DND-41 (cell line): Measurements from ENCODE around the gene CXXC1.

Experiments used
- ATAC-seq: fragments of 200-7000 bp; cut with Tn5 transposase; 3 replicates; pipeline ENCODE4 v1.9.1; 2021; ENCODE audit warnings: low read depth; ENCODE audit not compliant: insufficient read depth
- DNase-seq: peaks from one replicate; pipeline ENCODE4 v3.0.0-alpha.2; 2020
- H2AFZ ChIP-seq: 2 replicates; pipeline ENCODE4 v1.6.0; 2012; ENCODE audit warnings: low read depth, low read length
- H3K27ac ChIP-seq: 2 replicates; pipeline ENCODE4 v1.5.1; 2012; ENCODE audit warnings: low read length, inconsistent platforms
- H3K27me3 ChIP-seq: fragments of 200-600 bp; sonication (generic); 2 replicates; pipeline ENCODE4 v1.6.0; 2012; ENCODE audit warnings: low read length, mild to moderate bottlenecking, inconsistent platforms; ENCODE audit not compliant: insufficient read depth, poor library complexity
- H3K36me3 ChIP-seq: 2 replicates; pipeline ENCODE4 v1.5.1; 2012; ENCODE audit warnings: low read length, inconsistent platforms; ENCODE audit not compliant: insufficient read depth
- H3K4me1 ChIP-seq: 2 replicates; pipeline ENCODE4 v1.5.1; 2012; ENCODE audit warnings: mild to moderate bottlenecking, low read length; ENCODE audit not compliant: insufficient read depth
- H3K4me2 ChIP-seq: 2 replicates; pipeline ENCODE4 v1.6.0; 2012; ENCODE audit warnings: mild to moderate bottlenecking, moderate library complexity, low read length, inconsistent platforms; ENCODE audit not compliant: insufficient read depth
- H3K4me3 ChIP-seq, 2 experiments: fragments of 200-600 bp in 1 of 2; shearing (Covaris generic) in 1 of 2; 2 replicates each; pipeline ENCODE4 v1.5.1; 2012 to 2016; ENCODE audit warnings: inconsistent platforms in 2 of 2, low read length in 2 of 2, mild to moderate bottlenecking in 2 of 2, low read depth in 1 of 2, moderate library complexity in 1 of 2
- H3K79me2 ChIP-seq: 2 replicates; pipeline ENCODE4 v1.6.0; 2012; ENCODE audit warnings: low read length, inconsistent platforms; ENCODE audit not compliant: insufficient read depth
- H3K9ac ChIP-seq: 2 replicates; pipeline ENCODE4 v1.6.0; 2012; ENCODE audit warnings: low read depth, mild to moderate bottlenecking, inconsistent platforms, low read length, moderate library complexity
- H3K9me3 ChIP-seq: 2 replicates; pipeline ENCODE4 v1.5.1; 2012; ENCODE audit warnings: low read length, moderate library complexity, mild to moderate bottlenecking, inconsistent platforms; ENCODE audit not compliant: insufficient read depth, severe bottlenecking
- H4K20me1 ChIP-seq: 2 replicates; pipeline ENCODE4 v1.6.0; 2012; ENCODE audit warnings: low read length; ENCODE audit not compliant: insufficient read depth
- EZH2 ChIP-seq: IDR thresholded peaks from 3 replicates; pipeline ENCODE4 v1.6.1; 2012; ENCODE audit warnings: borderline replicate concordance, low read depth, mild to moderate bottlenecking, moderate library complexity, low read length, inconsistent platforms; ENCODE audit not compliant: severe bottlenecking
- TF ChIP-seq, protein P1 (sequence below): IDR thresholded peaks from 2 replicates; pipeline ENCODE4 v1.5.1; 2012; ENCODE audit warnings: borderline replicate concordance, low read length, moderate library complexity, mild to moderate bottlenecking; ENCODE audit not compliant: poor library complexity, severe bottlenecking; ENCODE audit errors: extremely low read depth

CXXC1 gene

DNA sequence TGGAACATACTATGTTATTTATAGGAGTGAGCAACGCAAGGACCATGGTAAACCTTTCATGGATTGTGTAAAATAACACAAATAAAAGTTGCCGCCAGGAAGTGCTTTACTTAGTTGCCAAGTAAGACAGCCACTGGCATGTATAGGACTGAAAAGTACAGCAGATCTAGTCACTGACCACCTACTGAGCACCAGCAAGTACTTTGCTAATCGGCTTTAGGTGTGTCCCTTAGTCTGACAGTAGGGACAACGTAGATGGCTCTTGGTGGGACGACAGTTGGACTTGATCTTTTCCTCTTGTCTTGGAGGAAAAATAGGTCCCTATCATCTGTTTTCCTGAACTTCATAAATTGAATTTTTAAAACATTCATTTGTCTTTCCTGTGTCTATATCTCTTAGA lies 13.6 kb upstream of the CXXC1 start:
- TF ChIP-seq, protein P1, sequence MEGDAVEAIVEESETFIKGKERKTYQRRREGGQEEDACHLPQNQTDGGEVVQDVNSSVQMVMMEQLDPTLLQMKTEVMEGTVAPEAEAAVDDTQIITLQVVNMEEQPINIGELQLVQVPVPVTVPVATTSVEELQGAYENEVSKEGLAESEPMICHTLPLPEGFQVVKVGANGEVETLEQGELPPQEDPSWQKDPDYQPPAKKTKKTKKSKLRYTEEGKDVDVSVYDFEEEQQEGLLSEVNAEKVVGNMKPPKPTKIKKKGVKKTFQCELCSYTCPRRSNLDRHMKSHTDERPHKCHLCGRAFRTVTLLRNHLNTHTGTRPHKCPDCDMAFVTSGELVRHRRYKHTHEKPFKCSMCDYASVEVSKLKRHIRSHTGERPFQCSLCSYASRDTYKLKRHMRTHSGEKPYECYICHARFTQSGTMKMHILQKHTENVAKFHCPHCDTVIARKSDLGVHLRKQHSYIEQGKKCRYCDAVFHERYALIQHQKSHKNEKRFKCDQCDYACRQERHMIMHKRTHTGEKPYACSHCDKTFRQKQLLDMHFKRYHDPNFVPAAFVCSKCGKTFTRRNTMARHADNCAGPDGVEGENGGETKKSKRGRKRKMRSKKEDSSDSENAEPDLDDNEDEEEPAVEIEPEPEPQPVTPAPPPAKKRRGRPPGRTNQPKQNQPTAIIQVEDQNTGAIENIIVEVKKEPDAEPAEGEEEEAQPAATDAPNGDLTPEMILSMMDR, result no peak
- no peak for TF ChIP-seq EZH2
- H2AFZ ChIP-seq, result no peak overlapping the region
- no peaks in the 10 kb centered on the region for H3K36me3 ChIP-seq
- H3K27me3 ChIP-seq, result peaks cover 12% of the 10 kb centered on the region
- H3K79me2 ChIP-seq, result no peaks in the 10 kb centered on the region
- H3K9me3 ChIP-seq, result peaks cover 5% of the 10 kb centered on the region
- H3K4me1 ChIP-seq, result no peaks in the 10 kb centered on the region
- H4K20me1 ChIP-seq, result no peaks in the 10 kb centered on the region
- no peak overlapping the region for H3K4me2 ChIP-seq
- no peak overlapping the region for H3K27ac ChIP-seq
- ATAC-seq (no peak), DNase-seq (no peak)
- H3K4me3 ChIP-seq, result no peak overlapping the region
- H3K9ac ChIP-seq, result no peak overlapping the region

DNA sequence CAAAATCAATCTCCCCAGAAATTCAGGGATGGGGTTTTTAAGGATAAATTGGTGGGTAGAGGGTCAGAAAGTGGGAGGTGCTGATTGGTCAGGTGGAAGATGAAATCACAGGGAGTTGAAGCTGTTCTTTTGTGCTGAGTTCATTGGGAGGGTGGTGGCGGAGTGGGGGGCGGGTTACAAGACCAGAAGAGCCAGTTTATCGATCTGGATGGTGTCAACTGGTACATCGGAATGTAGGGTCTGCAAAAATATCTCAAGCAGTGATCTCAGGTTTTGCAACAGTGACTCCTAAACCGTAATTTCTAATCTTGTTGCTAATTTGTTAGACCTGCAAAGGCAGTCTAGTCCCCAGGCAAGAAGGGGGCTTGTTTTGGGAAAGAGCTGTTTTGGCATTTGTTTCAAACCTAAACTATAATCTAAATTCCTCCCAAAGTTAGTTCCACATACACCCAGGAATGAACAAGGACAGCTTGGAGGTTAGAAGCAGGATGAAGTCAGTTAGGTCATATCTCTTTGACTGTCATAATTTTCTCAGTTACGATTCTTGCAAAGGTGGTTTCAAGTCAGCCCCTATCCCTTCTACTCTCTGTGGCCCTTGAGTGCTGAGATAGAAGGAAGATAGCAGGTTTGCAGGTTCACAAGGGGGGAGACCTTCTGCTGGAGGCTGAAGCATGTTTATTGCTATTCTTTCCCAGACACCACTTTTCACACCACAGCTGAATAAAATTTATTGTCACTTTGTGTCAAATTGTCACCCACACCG lies 12.3 kb upstream of the CXXC1 start:
- ATAC-seq, result no peak
- H3K27ac ChIP-seq, result no peak overlapping the region
- H3K79me2 ChIP-seq, result no peaks in the 10 kb centered on the region
- H3K4me1 ChIP-seq, result no peaks in the 10 kb centered on the region
- no peaks in the 10 kb centered on the region for H3K36me3 ChIP-seq
- no peaks in the 10 kb centered on the region for H3K9me3 ChIP-seq
- no peak overlapping the region for H3K4me3 ChIP-seq
- H3K9ac ChIP-seq, result no peak overlapping the region
- H4K20me1 ChIP-seq, result no peaks in the 10 kb centered on the region
- H2AFZ ChIP-seq, result no peak overlapping the region
- DNase-seq, result no peak
- no peak overlapping the region for H3K4me2 ChIP-seq
- no peak for TF ChIP-seq EZH2
- TF ChIP-seq, protein P1, result no peak
- peaks cover 15% of the 10 kb centered on the region for H3K27me3 ChIP-seq

DNA sequence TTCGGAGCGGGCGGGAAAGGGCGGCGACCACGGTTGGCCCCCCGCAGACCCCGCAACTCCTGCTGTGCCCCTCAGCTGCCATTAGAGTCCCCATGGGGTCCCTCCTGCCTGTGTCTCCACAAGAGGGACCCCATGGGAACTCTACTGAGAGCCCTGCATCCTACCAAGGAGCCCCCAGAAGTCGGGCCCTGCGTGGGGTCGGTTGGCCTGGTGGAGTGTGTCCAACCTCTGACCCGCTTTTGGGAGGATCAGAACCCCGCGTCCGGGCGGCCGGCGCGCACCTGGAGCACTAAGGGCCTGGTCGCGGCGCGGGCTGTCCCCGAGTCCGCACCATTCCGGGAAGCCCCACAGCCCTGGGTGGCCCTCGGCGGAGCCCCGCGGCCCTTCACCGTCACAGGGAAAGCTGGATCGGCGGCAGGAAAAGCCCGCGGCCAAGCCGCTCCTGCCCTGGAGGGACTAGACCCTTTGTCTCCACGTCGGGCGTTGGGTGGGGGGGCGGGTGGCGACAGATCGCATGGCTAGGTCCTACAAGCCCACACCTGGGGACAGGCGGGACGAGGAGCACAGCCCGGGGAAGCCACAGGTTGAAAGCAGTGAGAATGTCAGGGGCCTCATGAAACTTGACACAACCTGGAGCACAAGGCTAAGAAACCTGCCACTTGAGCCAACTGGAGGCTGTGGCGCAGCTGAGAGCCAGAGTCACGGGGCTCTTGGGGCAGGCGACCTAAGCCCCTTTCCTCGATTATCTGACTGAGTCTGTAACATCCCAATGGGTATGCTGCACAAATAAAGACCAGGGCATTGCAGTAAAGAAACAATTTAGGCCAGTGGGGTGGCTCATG lies 11.2 kb upstream of the CXXC1 start:
- H3K9ac ChIP-seq, result no peak overlapping the region
- no peak overlapping the region for H3K4me2 ChIP-seq
- no peak overlapping the region for H3K4me3 ChIP-seq
- ATAC-seq, result no peak
- no peak for TF ChIP-seq EZH2
- TF ChIP-seq, protein P1, result no peak
- no peak for DNase-seq
- no peaks in the 10 kb centered on the region for H4K20me1 ChIP-seq
- H3K27me3 ChIP-seq, result peaks cover 15% of the 10 kb centered on the region
- H3K9me3 ChIP-seq, result no peaks in the 10 kb centered on the region
- no peak overlapping the region for H3K27ac ChIP-seq
- H3K36me3 ChIP-seq, result no peaks in the 10 kb centered on the region
- no peaks in the 10 kb centered on the region for H3K79me2 ChIP-seq
- no peaks in the 10 kb centered on the region for H3K4me1 ChIP-seq
- no peak overlapping the region for H2AFZ ChIP-seq
